ENCODE data around the gene BLCAP.

BLCAP gene

DNA sequence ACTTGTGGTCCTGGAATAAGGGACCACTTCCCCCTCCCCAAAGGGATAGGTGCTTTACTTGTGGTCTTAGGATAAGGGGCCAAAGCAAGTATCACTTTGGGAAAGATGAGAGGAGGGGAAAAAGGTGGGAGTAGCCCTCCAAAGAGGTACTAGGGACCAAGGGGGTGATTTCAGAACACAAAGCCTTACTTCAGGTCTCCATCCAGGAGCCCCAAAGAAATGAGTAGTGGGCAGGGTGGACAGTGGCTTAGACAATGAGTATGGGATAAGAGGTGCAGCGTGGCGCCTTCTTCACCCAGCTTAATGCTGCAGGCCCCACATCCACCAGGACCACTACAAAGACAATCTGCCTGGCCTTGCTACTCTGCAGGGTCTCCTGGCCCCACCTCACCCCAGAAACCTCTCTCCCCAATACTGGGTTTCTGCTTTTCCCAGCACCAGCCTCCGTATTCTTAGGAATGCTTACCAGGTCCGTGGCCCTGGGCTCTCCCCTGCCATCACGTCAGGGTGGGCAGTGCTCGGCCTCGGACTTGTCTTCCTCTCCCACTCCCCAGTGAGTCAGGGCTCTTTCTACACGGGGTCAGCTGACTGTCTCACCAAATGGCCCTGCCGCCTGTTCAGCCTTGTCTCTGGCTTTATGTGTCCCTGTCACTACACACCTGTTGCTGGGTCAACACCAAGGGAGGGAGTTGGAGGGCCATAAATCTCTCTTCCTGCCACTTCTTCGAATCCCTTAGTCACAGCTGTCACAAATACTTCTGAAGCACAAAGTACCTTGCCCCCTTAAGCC lies 3.6 kb downstream of the BLCAP start:
- TF ChIP-seq, protein P1, sequence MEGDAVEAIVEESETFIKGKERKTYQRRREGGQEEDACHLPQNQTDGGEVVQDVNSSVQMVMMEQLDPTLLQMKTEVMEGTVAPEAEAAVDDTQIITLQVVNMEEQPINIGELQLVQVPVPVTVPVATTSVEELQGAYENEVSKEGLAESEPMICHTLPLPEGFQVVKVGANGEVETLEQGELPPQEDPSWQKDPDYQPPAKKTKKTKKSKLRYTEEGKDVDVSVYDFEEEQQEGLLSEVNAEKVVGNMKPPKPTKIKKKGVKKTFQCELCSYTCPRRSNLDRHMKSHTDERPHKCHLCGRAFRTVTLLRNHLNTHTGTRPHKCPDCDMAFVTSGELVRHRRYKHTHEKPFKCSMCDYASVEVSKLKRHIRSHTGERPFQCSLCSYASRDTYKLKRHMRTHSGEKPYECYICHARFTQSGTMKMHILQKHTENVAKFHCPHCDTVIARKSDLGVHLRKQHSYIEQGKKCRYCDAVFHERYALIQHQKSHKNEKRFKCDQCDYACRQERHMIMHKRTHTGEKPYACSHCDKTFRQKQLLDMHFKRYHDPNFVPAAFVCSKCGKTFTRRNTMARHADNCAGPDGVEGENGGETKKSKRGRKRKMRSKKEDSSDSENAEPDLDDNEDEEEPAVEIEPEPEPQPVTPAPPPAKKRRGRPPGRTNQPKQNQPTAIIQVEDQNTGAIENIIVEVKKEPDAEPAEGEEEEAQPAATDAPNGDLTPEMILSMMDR (IDR thresholded peaks at IDR 0.05; ENCODE audit: low read depth, low read length) = no peak
- Histone ChIP-seq H3K9me3 (0 out of 2 replicates have a peak, but pooled peaks cover 2% of the 10 kb centered on the region), H3K4me3 (ENCODE audit: low read depth, low read length) (no peak overlapping the region), H3K36me3 (peaks cover 17% of the 10 kb centered on the region), H3K4me1 (peaks cover 8% of the 10 kb centered on the region), H3K27me3 (no peaks in the 10 kb centered on the region)
- DNase-seq = no peak

DNA sequence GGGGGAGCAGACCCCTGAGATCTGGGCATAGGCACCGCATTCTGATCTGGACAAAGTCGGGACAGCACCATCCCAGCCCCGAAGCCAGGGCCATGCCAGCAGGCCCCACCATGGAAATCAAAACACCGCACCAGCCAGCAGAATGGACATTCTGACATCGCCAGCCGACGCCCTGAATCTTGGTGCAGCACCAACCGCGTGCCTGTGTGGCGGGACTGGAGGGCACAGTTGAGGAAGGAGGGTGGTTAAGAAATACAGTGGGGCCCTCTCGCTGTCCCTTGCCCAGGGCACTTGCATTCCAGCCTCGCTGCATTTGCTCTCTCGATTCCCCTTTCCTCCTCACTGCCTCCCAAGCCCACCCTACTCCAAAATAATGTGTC lies 4.7 kb downstream of the BLCAP start:
- H3K27me3 ChIP-seq = no peaks in the 10 kb centered on the region
- H3K9me3 ChIP-seq = 0 out of 2 replicates have a peak, but pooled peaks cover 2% of the 10 kb centered on the region
- peaks cover 17% of the 10 kb centered on the region for H3K36me3 ChIP-seq
- TF ChIP-seq, protein P1 (IDR thresholded peaks at IDR 0.05; ENCODE audit: low read depth, low read length) = no peak
- DNase-seq = no peak
- peaks cover 8% of the 10 kb centered on the region for H3K4me1 ChIP-seq
- H3K4me3 ChIP-seq (ENCODE audit: low read depth, low read length) = no peak overlapping the region

DNA sequence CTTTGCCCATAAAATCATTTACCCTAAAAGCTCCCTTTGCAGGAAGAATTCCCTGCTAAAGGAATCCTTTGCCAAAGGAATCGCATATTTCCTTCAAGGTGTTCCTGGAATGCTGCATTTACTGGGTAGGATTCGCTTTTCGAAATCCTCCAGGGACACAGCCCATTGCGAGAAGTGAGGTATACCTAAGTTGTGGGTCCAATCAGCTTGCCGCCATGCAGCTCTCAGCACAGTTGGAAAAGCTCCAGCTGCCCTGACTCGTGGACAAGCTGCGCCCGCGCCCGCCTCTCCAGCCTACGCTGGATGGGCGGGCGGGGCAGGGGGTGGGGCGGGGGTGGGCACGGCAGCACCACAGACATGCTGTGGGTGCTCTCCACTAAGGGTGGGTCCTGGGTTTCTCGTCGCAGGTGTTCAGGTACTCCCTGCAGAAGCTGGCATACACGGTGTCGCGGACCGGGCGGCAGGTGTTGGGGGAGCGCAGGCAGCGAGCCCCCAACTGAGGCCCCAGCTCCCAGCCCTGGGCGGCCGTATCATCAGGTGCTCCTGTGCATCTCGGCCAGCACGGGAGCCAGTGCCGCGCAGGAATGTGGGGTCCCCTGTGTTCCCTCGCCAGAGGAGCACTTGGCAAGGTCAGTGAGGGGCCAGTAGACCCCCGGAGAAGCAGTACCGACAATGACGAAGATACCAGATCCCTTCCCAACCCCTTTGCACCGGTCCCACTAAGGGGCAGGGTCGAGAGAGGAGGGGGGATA lies 5.2 kb downstream of the BLCAP start:
- H3K4me1 ChIP-seq = peaks cover 9% of the 10 kb centered on the region
- TF ChIP-seq, protein P1 (IDR thresholded peaks at IDR 0.05; ENCODE audit: low read depth, low read length) = no peak
- DNase-seq = peak; percentile 53
- no peaks in the 10 kb centered on the region for H3K27me3 ChIP-seq
- H3K36me3 ChIP-seq = peaks cover 17% of the 10 kb centered on the region
- no peak overlapping the region for H3K4me3 ChIP-seq (ENCODE audit: low read depth, low read length)
- H3K9me3 ChIP-seq = 0 out of 2 replicates have a peak, but pooled peaks cover 2% of the 10 kb centered on the region

DNA sequence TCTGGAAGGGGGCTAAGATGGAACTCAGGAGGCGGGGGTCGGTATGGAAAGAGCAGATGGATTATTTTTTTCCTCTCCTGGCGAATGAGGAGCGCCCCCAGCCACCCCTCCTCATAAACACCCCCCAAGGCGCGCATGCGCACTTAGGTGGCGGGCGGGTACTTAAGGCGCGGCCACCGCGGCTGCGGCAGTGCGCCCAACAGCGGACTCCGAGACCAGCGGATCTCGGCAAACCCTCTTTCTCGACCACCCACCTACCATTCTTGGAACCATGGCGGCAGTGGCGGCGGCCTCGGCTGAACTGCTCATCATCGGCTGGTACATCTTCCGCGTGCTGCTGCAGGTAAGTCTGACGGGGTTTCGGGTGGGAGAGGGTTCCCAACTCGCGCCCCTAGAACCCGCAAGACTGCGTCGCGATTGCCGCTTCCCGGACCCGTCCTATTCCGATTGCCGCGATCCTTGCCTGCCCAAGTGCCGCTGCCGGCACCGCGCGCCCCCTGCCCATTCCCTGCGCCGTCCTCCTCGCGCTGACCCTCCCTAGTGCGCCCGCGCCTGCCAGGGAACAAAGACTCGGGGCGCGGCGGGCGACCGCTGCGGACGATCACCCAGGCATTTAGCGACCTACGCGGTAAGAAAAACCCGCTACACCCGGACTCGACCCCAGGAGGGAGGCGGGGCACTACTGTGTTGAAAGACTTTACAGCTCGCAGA lies 6.5 kb downstream of the BLCAP start, which contains the start of gene NNAT:
Gene NNAT (plus strand): TSS at position 190 of the 711 bp plus-strand sequence. CDS start 82 bp downstream, at position 272.
- TF ChIP-seq, protein P1 (IDR thresholded peaks at IDR 0.05; ENCODE audit: low read depth, low read length) = no peak
- Histone ChIP-seq H3K27me3 (no peaks in the 10 kb centered on the region), H3K36me3 (peaks cover 17% of the 10 kb centered on the region), H3K4me3 (ENCODE audit: low read depth, low read length) (no peak within 1 kb of the TSS), H3K9me3 (0 out of 2 replicates have a peak, but pooled peaks cover 2% of the 10 kb centered on the region), H3K4me1 (peaks cover 10% of the 10 kb centered on the region)
- no peak for DNase-seq

DNA sequence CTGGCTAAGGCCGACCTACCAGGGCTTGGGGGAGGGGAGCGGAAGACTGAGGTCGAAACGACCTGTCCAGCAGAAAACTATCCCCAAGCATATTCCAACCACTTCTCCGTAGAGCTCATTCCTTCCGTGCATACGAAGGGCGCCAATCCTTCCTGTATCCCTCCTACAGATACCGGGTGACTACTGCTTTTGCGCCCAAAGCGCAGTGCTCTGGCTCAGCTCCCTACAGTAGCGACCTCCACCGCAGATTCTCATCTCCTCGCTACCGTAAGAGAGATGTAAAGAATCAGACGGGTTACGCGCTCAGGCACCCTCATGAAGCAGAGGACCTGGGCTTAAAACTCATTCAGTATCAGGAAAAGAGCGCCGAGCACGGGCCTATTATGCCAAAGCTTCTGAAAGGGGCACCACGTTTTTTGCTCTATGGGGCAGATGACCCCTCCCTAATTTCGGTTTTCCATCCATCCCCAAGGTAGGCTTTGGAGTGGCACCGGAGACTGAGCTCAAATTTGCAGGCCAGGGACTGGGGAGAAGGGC lies 7.2 kb downstream of the BLCAP start:
- H3K27me3 ChIP-seq = no peaks in the 10 kb centered on the region
- peaks cover 10% of the 10 kb centered on the region for H3K4me1 ChIP-seq
- H3K36me3 ChIP-seq = peaks cover 18% of the 10 kb centered on the region
- H3K9me3 ChIP-seq = 0 out of 2 replicates have a peak, but pooled peaks cover 2% of the 10 kb centered on the region
- DNase-seq = no peak
- H3K4me3 ChIP-seq (ENCODE audit: low read depth, low read length) = no peak overlapping the region
- TF ChIP-seq, protein P1 (IDR thresholded peaks at IDR 0.05; ENCODE audit: low read depth, low read length) = no peak

Data from BE2C (cell line).